DOHH2 (cell line): ENCODE data around the gene APOC3.

Source experiments
- H3F3A ChIP-seq: fragments of 200-600 bp; sonication (generic), shearing (Covaris generic); 2 replicates; pipeline ENCODE4 v1.6.0; 2016; ENCODE audit warnings: antibody characterized with exemption, mild to moderate bottlenecking; ENCODE audit not compliant: control insufficient read depth, insufficient read depth
- H3K27ac ChIP-seq: fragments of 200-600 bp; sonication (generic); 2 replicates; pipeline ENCODE4 v1.5.1; 2014; ENCODE audit warnings: low read depth, mild to moderate bottlenecking, low read length, moderate library complexity
- H3K27me3 ChIP-seq: fragments of 200-600 bp; sonication (generic); 2 replicates; pipeline ENCODE4 v1.6.1; 2014; ENCODE audit warnings: mild to moderate bottlenecking, low read length, mixed read lengths; ENCODE audit not compliant: control insufficient read depth
- H3K36me3 ChIP-seq: fragments of 200-600 bp; sonication (generic); 2 replicates; pipeline ENCODE4 v1.6.1; 2014; ENCODE audit warnings: mild to moderate bottlenecking, low read length, moderate library complexity, mixed read lengths; ENCODE audit not compliant: control insufficient read depth
- H3K4me1 ChIP-seq: fragments of 200-600 bp; sonication (generic); 2 replicates; pipeline ENCODE4 v1.6.1; 2014; ENCODE audit warnings: mild to moderate bottlenecking, low read length, mixed read lengths; ENCODE audit not compliant: control insufficient read depth
- H3K4me2 ChIP-seq: fragments of 200-600 bp; sonication (generic); 2 replicates; pipeline ENCODE4 v1.6.0; 2014; ENCODE audit warnings: mild to moderate bottlenecking, low read length, moderate library complexity
- H3K4me3 ChIP-seq: fragments of 200-600 bp; sonication (generic); 2 replicates; pipeline ENCODE4 v1.5.1; 2014; ENCODE audit warnings: mild to moderate bottlenecking, low read length, mixed read lengths
- H3K79me2 ChIP-seq: fragments of 200-600 bp; sonication (generic); 2 replicates; pipeline ENCODE4 v1.6.1; 2014; ENCODE audit warnings: mild to moderate bottlenecking, low read length, mixed read lengths; ENCODE audit not compliant: control insufficient read depth
- H3K9me2 ChIP-seq: fragments of 200-600 bp; sonication (generic); replicated peaks from 2 replicates; pipeline ENCODE4 v1.6.1; 2014; ENCODE audit warnings: mild to moderate bottlenecking, low read length, mixed read lengths; ENCODE audit not compliant: control insufficient read depth
- H3K9me3 ChIP-seq: fragments of 200-600 bp; sonication (generic); 2 replicates; pipeline ENCODE4 v1.6.1; 2014; ENCODE audit warnings: antibody characterized with exemption, low read length, mixed read lengths; ENCODE audit not compliant: control insufficient read depth, insufficient read depth
- H4K20me1 ChIP-seq: fragments of 200-600 bp; sonication (generic); 2 replicates; pipeline ENCODE4 v1.6.0; 2014; ENCODE audit warnings: low read depth, mild to moderate bottlenecking, antibody characterized with exemption, low read length, moderate library complexity; ENCODE audit not compliant: control insufficient read depth, insufficient read depth
- CTCF ChIP-seq: fragments of 200-600 bp; sonication (generic); IDR thresholded peaks from one replicate; pipeline ENCODE4 v1.5.1; 2014; ENCODE audit warnings: antibody characterized with exemption, mild to moderate bottlenecking, low read depth, low read length; ENCODE audit not compliant: poor library complexity, severe bottlenecking
- EZH2phosphoT487 ChIP-seq: fragments of 200-600 bp; sonication (generic); IDR thresholded peaks from 2 replicates; pipeline ENCODE4 v1.6.1; 2017; ENCODE audit warnings: borderline replicate concordance, mild to moderate bottlenecking, antibody characterized with exemption, low read length, moderate library complexity, mixed read lengths

APOC3 gene

GRCh38 chr11:116867619-116868018, 37.9 kb downstream of the APOC3 start:
- TF ChIP-seq CTCF (no peak), EZH2phosphoT487 (no peak)
- Histone ChIP-seq H3K79me2 (no peaks in the 10 kb centered on the region), H3K4me3 (no peak overlapping the region), H3K9me2 (no peaks in the 10 kb centered on the region), H3K4me2 (no peak overlapping the region), H3K27ac (no peak overlapping the region), H3K4me1 (no peaks in the 10 kb centered on the region), H3K9me3 (no peaks in the 10 kb centered on the region), H3K27me3 (no peaks in the 10 kb centered on the region), H3K36me3 (peaks cover 77% of the 10 kb centered on the region), H4K20me1 (no peaks in the 10 kb centered on the region), H3F3A (no peaks in the 10 kb centered on the region)

GRCh38 chr11:116868066-116868465, 38.4 kb downstream of the APOC3 start:
- TF ChIP-seq CTCF (no peak), EZH2phosphoT487 (no peak)
- Histone ChIP-seq H3K36me3 (peaks cover 79% of the 10 kb centered on the region), H3K27ac (no peak overlapping the region), H3K9me3 (no peaks in the 10 kb centered on the region), H3K4me3 (no peak overlapping the region), H3K4me1 (no peaks in the 10 kb centered on the region), H3K4me2 (no peak overlapping the region), H3K79me2 (no peaks in the 10 kb centered on the region), H3F3A (no peaks in the 10 kb centered on the region), H3K9me2 (no peaks in the 10 kb centered on the region), H3K27me3 (no peaks in the 10 kb centered on the region), H4K20me1 (no peaks in the 10 kb centered on the region)

- Histone ChIP-seq H3K79me2 (no peaks in the 10 kb centered on the region), H3F3A (no peaks in the 10 kb centered on the region), H4K20me1 (no peaks in the 10 kb centered on the region), H3K27ac (no peak overlapping the region), H3K4me2 (no peak overlapping the region), H3K9me2 (no peaks in the 10 kb centered on the region), H3K4me3 (no peak overlapping the region), H3K9me3 (no peaks in the 10 kb centered on the region), H3K36me3 (peaks cover 80% of the 10 kb centered on the region), H3K27me3 (no peaks in the 10 kb centered on the region), H3K4me1 (no peaks in the 10 kb centered on the region)
- TF ChIP-seq EZH2phosphoT487 (no peak), CTCF (no peak)
Observed at GRCh38 chr11:116869610-116870009, 39.9 kb downstream of the APOC3 start.

GRCh38 chr11:116870054-116870453, 40.3 kb downstream of the APOC3 start:
- no peaks in the 10 kb centered on the region for H3K9me2 ChIP-seq
- H3K4me2 ChIP-seq = no peak overlapping the region
- no peaks in the 10 kb centered on the region for H3K79me2 ChIP-seq
- H3K36me3 ChIP-seq = peaks cover 78% of the 10 kb centered on the region
- TF ChIP-seq CTCF (no peak), EZH2phosphoT487 (no peak)
- no peaks in the 10 kb centered on the region for H3K4me1 ChIP-seq
- H4K20me1 ChIP-seq = no peaks in the 10 kb centered on the region
- no peaks in the 10 kb centered on the region for H3F3A ChIP-seq
- H3K4me3 ChIP-seq = no peak overlapping the region
- no peaks in the 10 kb centered on the region for H3K9me3 ChIP-seq
- H3K27ac ChIP-seq = no peak overlapping the region
- H3K27me3 ChIP-seq = no peaks in the 10 kb centered on the region
